HPDE6-E6E7 (cell line): ENCODE data around the gene LRRC45.

Experiments
- DNase-seq: peaks from one replicate; pipeline ENCODE4 v3.0.0; 2011; ENCODE audit warnings: missing footprints; ENCODE audit errors: extremely low spot score

Gene LRRC45

GRCh38 chr17:82062076-82062983 is 39.2 kb downstream of the LRRC45 start:
- DNase-seq: no peak

- no peak for DNase-seq
Measured at GRCh38 chr17:82062984-82063368, 39.9 kb downstream of the LRRC45 start.

- no peak for DNase-seq
Measured at GRCh38 chr17:82063424-82064415, 40.6 kb downstream of the LRRC45 start.

- DNase-seq: peak; percentile 57
Measured at GRCh38 chr17:82064433-82065192, 41.5 kb downstream of the LRRC45 start.

- DNase-seq: peak; percentile 33
Measured at GRCh38 chr17:82065193-82065637, 42.1 kb downstream of the LRRC45 start.

- DNase-seq: peak; percentile 54
Measured at GRCh38 chr17:82065638-82066303, 42.7 kb downstream of the LRRC45 start, which contains the start of gene DUS1L. Gene DUS1L, minus strand, starts transcription at chr17:82065804. Its CDS starts 745 bp downstream, at chr17:82065059.

- DNase-seq: no peak
Measured at GRCh38 chr17:82070611-82071010, 47.5 kb downstream of the LRRC45 start.

GRCh38 chr17:82072827-82073226 is 49.7 kb downstream of the LRRC45 start:
- no peak for DNase-seq

- peak; percentile 29 for DNase-seq
Measured at GRCh38 chr17:82073446-82073845, 50.3 kb downstream of the LRRC45 start.

GRCh38 chr17:82076018-82076784 is 53.1 kb downstream of the LRRC45 start:
- no peak for DNase-seq

GRCh38 chr17:82076785-82077591 is 53.9 kb downstream of the LRRC45 start:
- DNase-seq: no peak

GRCh38 chr17:82077617-82078358 is 54.7 kb downstream of the LRRC45 start:
- DNase-seq: no peak

GRCh38 chr17:82078433-82078832 is 55.3 kb downstream of the LRRC45 start:
- DNase-seq: no peak

GRCh38 chr17:82079001-82079677 is 56.0 kb downstream of the LRRC45 start:
- DNase-seq: no peak

- DNase-seq: no peak
Measured at GRCh38 chr17:82080048-82080788, 57.1 kb downstream of the LRRC45 start.
